CD14-positive monocyte (primary cell): ENCODE measurements around the gene LRTM2. TPM values are rescaled to one million over a fixed set of nuclear protein-coding genes. Genes with fewer than 3 reads are reported as not detected.

ENCODE experiments used
- DNase-seq, 3 donors: peaks; one replicate each; pipeline ENCODE4 v3.0.0-alpha.2; 2011 to 2022
- H2AFZ ChIP-seq: 2 replicates; pipeline ENCODE4 v1.6.0; 2012; ENCODE audit warnings: mild to moderate bottlenecking, low read depth, low read length, inconsistent platforms; ENCODE audit not compliant: insufficient read depth, poor library complexity, severe bottlenecking
- H3K27ac ChIP-seq, 2 donors: 1 replicate in 1 of 2; 2 replicates in 1 of 2; pipeline ENCODE4 v1.5.1; 2012 to 2013; ENCODE audit warnings: low read length in 2 of 2, control low read depth in 1 of 2, inconsistent platforms in 1 of 2, low read depth in 1 of 2, mild to moderate bottlenecking in 1 of 2
- H3K27me3 ChIP-seq, 2 donors: one replicate each; pipeline versions ENCODE4 v1.6.0 to v1.6.1; 2011 to 2013; ENCODE audit warnings: low read length in 2 of 2; ENCODE audit not compliant: control insufficient read depth in 2 of 2, insufficient read depth in 2 of 2
- H3K36me3 ChIP-seq, 2 donors: replicated peaks in 1 of 2; 1 replicate in 1 of 2; 2 replicates in 1 of 2; pipeline versions ENCODE4 v1.5.1 to v1.6.1; 2012 to 2013; ENCODE audit warnings: low read length in 2 of 2, control low read depth in 1 of 2, inconsistent platforms in 1 of 2, mild to moderate bottlenecking in 1 of 2; ENCODE audit not compliant: insufficient read depth in 2 of 2, control insufficient read depth in 1 of 2
- H3K4me1 ChIP-seq, 2 donors: 1 replicate in 1 of 2; 2 replicates in 1 of 2; pipeline versions ENCODE4 v1.5.1 to v1.6.1; 2012 to 2013; ENCODE audit warnings: low read length in 2 of 2, control low read depth in 1 of 2, inconsistent platforms in 1 of 2, mild to moderate bottlenecking in 1 of 2, moderate library complexity in 1 of 2; ENCODE audit not compliant: insufficient read depth in 2 of 2, control insufficient read depth in 1 of 2
- H3K4me2 ChIP-seq: replicated peaks from 2 replicates; pipeline ENCODE3; 2012; ENCODE audit warnings: low read length, moderate library complexity, mild to moderate bottlenecking; ENCODE audit not compliant: poor library complexity, severe bottlenecking; ENCODE audit errors: extremely low read depth
- H3K4me3 ChIP-seq, 3 experiments: fragments of 200-600 bp in 1 of 3; sonication (generic) in 1 of 3; replicated peaks in 1 of 3; 1 replicate in 2 of 3; 2 replicates in 1 of 3; pipeline ENCODE4 v1.5.1; 2011 to 2013; ENCODE audit warnings: low read length in 3 of 3, mild to moderate bottlenecking in 3 of 3, control low read depth in 2 of 3, low read depth in 2 of 3, inconsistent platforms in 1 of 3, moderate library complexity in 1 of 3
- H3K79me2 ChIP-seq: 2 replicates; pipeline ENCODE4 v1.6.0; 2012; ENCODE audit warnings: mild to moderate bottlenecking, control low read depth, inconsistent platforms, low read length, moderate library complexity; ENCODE audit not compliant: insufficient read depth
- H3K9ac ChIP-seq: 2 replicates; pipeline ENCODE4 v1.6.0; 2017; ENCODE audit warnings: low read length, mild to moderate bottlenecking; ENCODE audit not compliant: insufficient read depth, poor library complexity, severe bottlenecking
- H3K9me3 ChIP-seq, 2 donors: replicated peaks in 1 of 2; 1 replicate in 1 of 2; 2 replicates in 1 of 2; pipeline versions ENCODE4 v1.5.1 to v1.6.1; 2012 to 2013; ENCODE audit warnings: low read length in 2 of 2, control low read depth in 1 of 2; ENCODE audit not compliant: control insufficient read depth in 1 of 2, insufficient read depth in 1 of 2
- H4K20me1 ChIP-seq: 2 replicates; pipeline ENCODE4 v1.6.0; 2012; ENCODE audit warnings: mild to moderate bottlenecking, low read length, control low read depth, moderate library complexity; ENCODE audit not compliant: insufficient read depth
- H3K27ac Mint-ChIP-seq, 7 donors: one replicate each; pipeline ENCODE4 v1.8.0; 2020; ENCODE audit warnings: mild to moderate bottlenecking in 7 of 7, mixed read lengths in 7 of 7, moderate library complexity in 6 of 7, inconsistent platforms in 2 of 7
- H3K27me3 Mint-ChIP-seq, 3 donors: one replicate each; pipeline ENCODE4 v1.8.0; 2021 to 2022; ENCODE audit warnings: low read depth in 3 of 3, mild to moderate bottlenecking in 3 of 3, mixed read lengths in 3 of 3, moderate library complexity in 3 of 3, inconsistent platforms in 1 of 3
- H3K36me3 Mint-ChIP-seq, 2 donors: one replicate each; pipeline ENCODE4 v1.8.0; 2020; ENCODE audit warnings: mixed read lengths in 2 of 2, inconsistent platforms in 1 of 2, mild to moderate bottlenecking in 1 of 2
- H3K4me1 Mint-ChIP-seq: one replicate; pipeline ENCODE4 v1.8.0; 2020; ENCODE audit warnings: mild to moderate bottlenecking, mixed read lengths
- H3K4me3 Mint-ChIP-seq, 2 donors: one replicate each; pipeline ENCODE4 v1.8.0; 2020; ENCODE audit warnings: mild to moderate bottlenecking in 2 of 2, mixed read lengths in 2 of 2, moderate library complexity in 1 of 2
- H3K9me3 Mint-ChIP-seq, 7 donors: one replicate each; pipeline ENCODE4 v1.8.0; 2020 to 2022; ENCODE audit warnings: mixed read lengths in 7 of 7, mild to moderate bottlenecking in 6 of 7, moderate library complexity in 6 of 7, inconsistent platforms in 2 of 7
- WGBS: methylation state at CpG from one replicate; pipeline ENCODE4 v1.1.5; 2013; ENCODE audit warnings: missing lambda C conversion rate; ENCODE audit not compliant: insufficient coverage; 5-methylcytosine and 5-hydroxymethylcytosine counted together
- intact Hi-C, 2 donors: fragments of 100-400 bp; cut with micrococcal nuclease; formaldehyde crosslinking; loops; one replicate each; pipeline versions ENCODE4 v1.15.0 to v1.15.1; 2023
- polyA plus RNA-seq, 3 donors: library from polyadenylated mRNA; depleted of rRNA in 1 of 3; unstranded in 2 of 3; stranded (reverse) in 1 of 3; fragments of 300-500 nt in 2 of 3; fragments of >200 nt in 1 of 3; fragmentation: Illumina TruSeq in 2 of 3; gene quantifications; 1 replicate in 2 of 3; 2 replicates in 1 of 3; pipeline ENCODE4 v1.2.3, GENCODE V29; 2012 to 2021
- TF ChIP-seq, protein P1 (sequence below): fragments of 200-600 bp; IDR thresholded peaks from one replicate; pipeline ENCODE4 v1.8.0; 2022; ENCODE audit warnings: antibody characterized with exemption, mild to moderate bottlenecking

The LRTM2 gene
- polyA plus RNA-seq, 3 donors, result not detected

GRCh38 chr12:1858456-1858855 lies 38.1 kb downstream of the LRTM2 start:
- H3K4me1 ChIP-seq, result no peaks in the 10 kb centered on the region
- Mint-ChIP-seq H3K27me3 (peaks cover 0 to 11% (median 5%) of the 10 kb centered on the region in 3 donors), H3K4me1 (peaks cover 2% of the 10 kb centered on the region), H3K9me3 (peaks cover 18 to 31% (median 27%) of the 10 kb centered on the region in 7 donors), H3K4me3 (no peak overlapping the region), H3K27ac (no peak overlapping the region), H3K36me3 (no peaks in the 10 kb centered on the region)
- 100% methylated on average over 2 of the region's 11 CpGs for WGBS
- TF ChIP-seq, protein P1, sequence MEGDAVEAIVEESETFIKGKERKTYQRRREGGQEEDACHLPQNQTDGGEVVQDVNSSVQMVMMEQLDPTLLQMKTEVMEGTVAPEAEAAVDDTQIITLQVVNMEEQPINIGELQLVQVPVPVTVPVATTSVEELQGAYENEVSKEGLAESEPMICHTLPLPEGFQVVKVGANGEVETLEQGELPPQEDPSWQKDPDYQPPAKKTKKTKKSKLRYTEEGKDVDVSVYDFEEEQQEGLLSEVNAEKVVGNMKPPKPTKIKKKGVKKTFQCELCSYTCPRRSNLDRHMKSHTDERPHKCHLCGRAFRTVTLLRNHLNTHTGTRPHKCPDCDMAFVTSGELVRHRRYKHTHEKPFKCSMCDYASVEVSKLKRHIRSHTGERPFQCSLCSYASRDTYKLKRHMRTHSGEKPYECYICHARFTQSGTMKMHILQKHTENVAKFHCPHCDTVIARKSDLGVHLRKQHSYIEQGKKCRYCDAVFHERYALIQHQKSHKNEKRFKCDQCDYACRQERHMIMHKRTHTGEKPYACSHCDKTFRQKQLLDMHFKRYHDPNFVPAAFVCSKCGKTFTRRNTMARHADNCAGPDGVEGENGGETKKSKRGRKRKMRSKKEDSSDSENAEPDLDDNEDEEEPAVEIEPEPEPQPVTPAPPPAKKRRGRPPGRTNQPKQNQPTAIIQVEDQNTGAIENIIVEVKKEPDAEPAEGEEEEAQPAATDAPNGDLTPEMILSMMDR, result no peak
- H4K20me1 ChIP-seq, result no peaks in the 10 kb centered on the region
- H3K27me3 ChIP-seq, result peaks cover 0 to 4% of the 10 kb centered on the region in 2 donors
- H3K9me3 ChIP-seq, result peaks cover 13 to 29% of the 10 kb centered on the region in 2 donors
- H2AFZ ChIP-seq, result no peak overlapping the region
- H3K4me3 ChIP-seq, result no peak overlapping the region
- H3K36me3 ChIP-seq, result no peaks in the 10 kb centered on the region
- H3K27ac ChIP-seq, result no peak overlapping the region
- intact Hi-C loops, result no loop called here
- H3K4me2 ChIP-seq, result no peak overlapping the region
- H3K79me2 ChIP-seq, result no peaks in the 10 kb centered on the region
- H3K9ac ChIP-seq, result no peak overlapping the region
- no peak for DNase-seq

- H3K9me3 Mint-ChIP-seq, result peaks cover 18 to 28% (median 22%) of the 10 kb centered on the region in 7 donors
- intact Hi-C loops, result loop anchor here in 1 of 2 donors (2.0 kb wide), 1 partner anchor 65 kb away; no protein-coding TSS in a partner anchor
- WGBS, result 95% methylated on average over 5 of the region's 7 CpGs
- peaks cover 2% of the 10 kb centered on the region for H3K4me1 Mint-ChIP-seq
- Histone ChIP-seq H3K27ac (no peak overlapping the region), H3K4me1 (no peaks in the 10 kb centered on the region), H3K4me2 (no peak overlapping the region), H3K27me3 (peaks cover 0 to 13% of the 10 kb centered on the region in 2 donors), H4K20me1 (no peaks in the 10 kb centered on the region), H3K9me3 (peaks cover 13 to 28% of the 10 kb centered on the region in 2 donors), H3K4me3 (no peak overlapping the region), H3K36me3 (no peaks in the 10 kb centered on the region), H2AFZ (no peak overlapping the region), H3K79me2 (no peaks in the 10 kb centered on the region), H3K9ac (no peak overlapping the region)
- TF ChIP-seq, protein P1, result no peak
- DNase-seq, result no peak
- peaks cover 9 to 22% (median 14%) of the 10 kb centered on the region in 3 donors for H3K27me3 Mint-ChIP-seq
- no peak overlapping the region for H3K4me3 Mint-ChIP-seq
- no peaks in the 10 kb centered on the region for H3K36me3 Mint-ChIP-seq
- no peak overlapping the region for H3K27ac Mint-ChIP-seq
These were observed 39.3 kb downstream of the LRTM2 start for GRCh38 chr12:1859643-1860042.
